GM23338 (cell line): ENCODE measurements around the gene CCDC12. TPM values are rescaled to one million over a fixed set of nuclear protein-coding genes. Genes with fewer than 3 reads are reported as not detected.

Experiments
- ATAC-seq: fragments of 200-7000 bp; cut with Tn5 transposase; 3 replicates; pipeline ENCODE4 v1.9.1; 2020
- DNase-seq: peaks from one replicate; pipeline ENCODE4 v3.0.0-alpha.2; 2015; ENCODE audit warnings: low spot score
- H2AFZ ChIP-seq: fragments of 200-600 bp; sonication (generic); 2 replicates; pipeline ENCODE4 v1.8.0; 2016; ENCODE audit warnings: antibody characterized with exemption, mild to moderate bottlenecking, moderate library complexity
- H3F3A ChIP-seq: fragments of 200-600 bp; sonication (generic); replicated peaks from 2 replicates; pipeline ENCODE4 v1.8.0; 2017; ENCODE audit warnings: antibody characterized with exemption, mixed run types, low read depth
- H3K27ac ChIP-seq: fragments of 200-600 bp; sonication (generic); 2 replicates; pipeline ENCODE4 v1.6.1; 2016; ENCODE audit warnings: low read depth
- H3K27me3 ChIP-seq: fragments of 200-600 bp; sonication (generic); 2 replicates; pipeline ENCODE4 v1.8.0; 2016; ENCODE audit warnings: mild to moderate bottlenecking, mixed run types, moderate library complexity; ENCODE audit not compliant: insufficient read depth
- H3K36me3 ChIP-seq: fragments of 200-600 bp; sonication (generic); 2 replicates; pipeline ENCODE4 v1.8.0; 2016; ENCODE audit warnings: mild to moderate bottlenecking; ENCODE audit not compliant: insufficient read depth
- H3K4me1 ChIP-seq: fragments of 200-600 bp; sonication (generic); 2 replicates; pipeline ENCODE4 v1.8.0; 2016; ENCODE audit warnings: mild to moderate bottlenecking, moderate library complexity; ENCODE audit not compliant: insufficient read depth
- H3K4me2 ChIP-seq: fragments of 200-600 bp; sonication (generic); 2 replicates; pipeline ENCODE4 v1.7.1; 2017; ENCODE audit warnings: mixed run types
- H3K4me3 ChIP-seq: fragments of 200-600 bp; sonication (generic); 2 replicates; pipeline ENCODE4 v1.6.1; 2016; ENCODE audit warnings: mixed run types
- H3K79me2 ChIP-seq: fragments of 200-600 bp; sonication (generic); replicated peaks from 2 replicates; pipeline ENCODE4 v1.8.0; 2017; ENCODE audit warnings: mild to moderate bottlenecking; ENCODE audit not compliant: insufficient read depth
- H3K9me2 ChIP-seq: fragments of 200-600 bp; sonication (generic); 2 replicates; pipeline ENCODE4 v1.8.0; 2017; ENCODE audit not compliant: insufficient read depth
- H4K20me1 ChIP-seq: fragments of 200-600 bp; sonication (generic); replicated peaks from 2 replicates; pipeline ENCODE4 v1.8.0; 2017; ENCODE audit warnings: mild to moderate bottlenecking; ENCODE audit not compliant: insufficient read depth
- H3K27ac Mint-ChIP-seq: 2 replicates; pipeline ENCODE4 v1.8.0; 2020; ENCODE audit warnings: inconsistent platforms, mild to moderate bottlenecking, moderate library complexity, mixed read lengths
- H3K27me3 Mint-ChIP-seq: 3 replicates; pipeline ENCODE4 v1.8.0; 2022; ENCODE audit warnings: low read depth, mild to moderate bottlenecking, moderate library complexity, mixed read lengths, inconsistent platforms; ENCODE audit not compliant: insufficient read depth, poor library complexity
- H3K36me3 Mint-ChIP-seq: 3 replicates; pipeline ENCODE4 v1.8.0; 2021; ENCODE audit warnings: low read depth, mild to moderate bottlenecking, inconsistent platforms, moderate library complexity, mixed read lengths
- H3K4me1 Mint-ChIP-seq: 3 replicates; pipeline ENCODE4 v1.8.0; 2020; ENCODE audit warnings: mild to moderate bottlenecking, inconsistent platforms, mixed read lengths
- H3K4me3 Mint-ChIP-seq: 3 replicates; pipeline ENCODE4 v1.8.0; 2021; ENCODE audit warnings: moderate library complexity, mild to moderate bottlenecking, inconsistent platforms, mixed read lengths
- H3K9me3 Mint-ChIP-seq: 3 replicates; pipeline ENCODE4 v1.8.0; 2020; ENCODE audit warnings: moderate library complexity, mild to moderate bottlenecking, inconsistent platforms, mixed read lengths
- CREB1 ChIP-seq: fragments of 250-450 bp; sonication (Bioruptor Pico); IDR thresholded peaks from 2 replicates; pipeline ENCODE4 v1.5.0; 2020; ENCODE audit warnings: low read depth, mild to moderate bottlenecking, moderate library complexity
- CTCF ChIP-seq, 2 experiments: fragments of 200-600 bp in 1 of 2; sonication (generic) in 1 of 2; conservative IDR thresholded peaks; 2 replicates each; pipeline versions ENCODE4 v1.5.1 to v1.6.1; 2016 to 2017; ENCODE audit warnings: antibody characterized with exemption in 2 of 2, low read depth in 2 of 2, mild to moderate bottlenecking in 2 of 2, moderate library complexity in 1 of 2
- EZH2 ChIP-seq: fragments of 200-600 bp; sonication (generic); IDR thresholded peaks from one replicate; pipeline ENCODE4 v1.8.0; 2017; ENCODE audit warnings: antibody characterized with exemption, mild to moderate bottlenecking, low read depth; ENCODE audit not compliant: unreplicated experiment
- EZH2phosphoT487 ChIP-seq: fragments of 200-600 bp; sonication (generic); IDR thresholded peaks from one replicate; pipeline ENCODE4 v1.8.1; 2018; ENCODE audit warnings: antibody characterized with exemption; ENCODE audit not compliant: unreplicated experiment
- JUNB ChIP-seq: IDR thresholded peaks from one replicate; pipeline ENCODE4 v1.6.1; 2016; ENCODE audit warnings: antibody characterized with exemption; ENCODE audit not compliant: unreplicated experiment
- NANOG ChIP-seq: IDR thresholded peaks from 2 replicates; pipeline ENCODE4 v1.6.1; 2016; ENCODE audit warnings: antibody characterized with exemption, borderline replicate concordance
- POLR2AphosphoS5 ChIP-seq: IDR thresholded peaks from 2 replicates; pipeline ENCODE4 v1.6.1; 2016; ENCODE audit warnings: antibody characterized with exemption, low read depth
- STAT1 ChIP-seq: IDR thresholded peaks from one replicate; pipeline ENCODE4 v1.6.1; 2016; ENCODE audit warnings: antibody characterized with exemption; ENCODE audit not compliant: unreplicated experiment
- ZNF331 ChIP-seq: fragments of 250-450 bp; sonication (Bioruptor Pico); IDR thresholded peaks from 2 replicates; pipeline ENCODE4 v1.5.0; 2020; ENCODE audit warnings: low read depth, mild to moderate bottlenecking, moderate library complexity
- polyA plus RNA-seq: library from polyadenylated mRNA; unstranded; fragments of >200 nt; fragmentation: Nextera tagmentation; extraction: Ambion mirVana; gene quantifications from 2 replicates; pipeline ENCODE4 v1.2.1, GENCODE V29; 2016
- total RNA-seq: library from RNA; depleted of rRNA; stranded (reverse); fragments of >200 nt; shearing (Covaris generic); gene quantifications from 2 replicates; pipeline ENCODE4 v1.2.3, GENCODE V29; 2014
- TF ChIP-seq, protein P1 (sequence below): IDR thresholded peaks from 2 replicates; pipeline ENCODE4 v1.6.1; 2016; ENCODE audit warnings: antibody characterized with exemption
- TF ChIP-seq, protein P2 (sequence below): fragments of 250-450 bp; sonication (Bioruptor Pico); IDR thresholded peaks from 2 replicates; pipeline ENCODE4 v1.5.0; 2020; ENCODE audit warnings: mild to moderate bottlenecking, moderate library complexity

Gene CCDC12
- total and polyA plus RNA-seq, 2 experiments from 2014 or later = 42.9 to 133 TPM

DNA sequence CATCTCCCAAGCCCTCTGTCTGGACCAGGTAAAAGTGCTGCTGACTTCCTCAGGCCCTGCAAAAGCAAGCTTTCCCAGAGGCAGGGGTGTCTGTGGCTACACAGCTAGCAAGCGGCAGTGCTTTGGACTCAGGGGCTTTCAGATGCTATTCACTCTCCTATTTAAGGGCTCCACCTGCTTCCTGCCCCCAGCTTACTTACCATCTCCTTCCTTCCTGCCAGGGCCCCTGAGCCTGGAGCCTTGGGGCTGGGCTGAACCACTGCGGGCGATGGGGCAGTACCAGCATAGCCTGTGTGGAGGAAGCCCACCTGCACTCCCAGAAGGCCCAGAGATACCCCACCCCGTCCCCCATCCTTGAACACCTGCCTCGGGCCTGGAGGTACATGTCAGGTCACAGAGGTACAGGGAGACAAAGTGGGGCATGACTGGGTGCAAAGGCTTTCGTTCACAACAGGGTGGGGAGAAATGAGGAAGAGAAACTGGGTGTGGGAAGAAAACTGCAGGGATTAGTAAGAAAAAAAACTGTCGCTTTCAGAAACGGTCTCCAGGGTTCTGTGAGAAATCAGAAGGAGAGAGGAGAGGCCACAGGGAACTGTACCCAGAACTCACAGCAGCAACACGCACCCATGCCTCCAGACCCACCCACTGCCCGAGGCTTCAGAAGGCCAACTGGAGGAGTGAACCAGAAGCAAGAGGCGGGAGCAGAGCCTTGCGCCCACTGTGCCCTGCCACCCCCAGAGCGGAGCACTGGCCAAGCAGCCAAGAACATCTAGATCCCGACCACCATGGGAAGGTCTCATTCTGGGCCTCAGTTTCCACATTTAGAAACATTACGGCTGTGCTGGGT, 49.5 kb downstream of the CCDC12 start:
- H3K27ac ChIP-seq = no peak overlapping the region
- H3K79me2 ChIP-seq = peaks cover 37% of the 10 kb centered on the region
- 0 out of 2 replicates have a peak, but pooled peaks cover 3% of the 10 kb centered on the region for H3K36me3 ChIP-seq

DNA sequence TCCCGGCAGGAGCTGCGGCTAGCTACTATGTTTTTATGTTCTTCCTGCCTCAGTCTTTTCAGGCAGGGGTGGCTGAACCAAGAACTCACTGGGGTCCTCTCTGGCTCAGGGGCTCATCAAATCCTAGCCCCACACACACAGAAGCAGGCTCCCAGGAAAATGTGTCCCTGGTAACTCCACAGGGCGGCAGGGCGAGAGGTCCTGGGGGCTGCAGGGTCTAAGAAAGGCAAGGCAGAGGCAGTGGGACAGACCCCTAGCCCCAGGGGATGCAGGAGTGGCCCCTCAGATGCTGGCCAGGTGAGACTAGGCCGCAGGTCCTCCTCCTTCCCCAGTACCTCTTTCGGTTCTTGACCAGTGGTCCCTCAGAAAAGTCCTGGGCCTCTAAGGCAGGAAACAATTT, 50.1 kb downstream of the CCDC12 start:
- Histone ChIP-seq H3K27me3 (no peaks in the 10 kb centered on the region), H3K36me3 (peaks cover 6% of the 10 kb centered on the region; the same call in 1 of the 2 replicates), H3K4me3 (no peak overlapping the region), H3F3A (0 out of 2 replicates have a peak, but pooled peaks cover 13% of the 10 kb centered on the region), H3K79me2 (peaks cover 31% of the 10 kb centered on the region), H3K9me2 (no peaks in the 10 kb centered on the region), H2AFZ (no peak overlapping the region), H3K4me2 (no peak overlapping the region), H4K20me1 (peaks cover 19% of the 10 kb centered on the region), H3K27ac (no peak overlapping the region), H3K4me1 (no peaks in the 10 kb centered on the region)
- Mint-ChIP-seq H3K4me1 (peaks cover 9% of the 10 kb centered on the region; the same call in 2 of the 3 replicates), H3K36me3 (peaks cover 30% of the 10 kb centered on the region), H3K9me3 (no peaks in the 10 kb centered on the region), H3K27ac (no peak overlapping the region), H3K27me3 (peaks cover 7% of the 10 kb centered on the region), H3K4me3 (no peak overlapping the region)
- DNase-seq (no peak), ATAC-seq (no peak)
- TF ChIP-seq, protein P1, sequence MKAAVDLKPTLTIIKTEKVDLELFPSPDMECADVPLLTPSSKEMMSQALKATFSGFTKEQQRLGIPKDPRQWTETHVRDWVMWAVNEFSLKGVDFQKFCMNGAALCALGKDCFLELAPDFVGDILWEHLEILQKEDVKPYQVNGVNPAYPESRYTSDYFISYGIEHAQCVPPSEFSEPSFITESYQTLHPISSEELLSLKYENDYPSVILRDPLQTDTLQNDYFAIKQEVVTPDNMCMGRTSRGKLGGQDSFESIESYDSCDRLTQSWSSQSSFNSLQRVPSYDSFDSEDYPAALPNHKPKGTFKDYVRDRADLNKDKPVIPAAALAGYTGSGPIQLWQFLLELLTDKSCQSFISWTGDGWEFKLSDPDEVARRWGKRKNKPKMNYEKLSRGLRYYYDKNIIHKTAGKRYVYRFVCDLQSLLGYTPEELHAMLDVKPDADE = no peak
- no peak for TF ChIP-seq EZH2
- no peak for TF ChIP-seq STAT1
- TF ChIP-seq JUNB = no peak
- TF ChIP-seq, protein P2, sequence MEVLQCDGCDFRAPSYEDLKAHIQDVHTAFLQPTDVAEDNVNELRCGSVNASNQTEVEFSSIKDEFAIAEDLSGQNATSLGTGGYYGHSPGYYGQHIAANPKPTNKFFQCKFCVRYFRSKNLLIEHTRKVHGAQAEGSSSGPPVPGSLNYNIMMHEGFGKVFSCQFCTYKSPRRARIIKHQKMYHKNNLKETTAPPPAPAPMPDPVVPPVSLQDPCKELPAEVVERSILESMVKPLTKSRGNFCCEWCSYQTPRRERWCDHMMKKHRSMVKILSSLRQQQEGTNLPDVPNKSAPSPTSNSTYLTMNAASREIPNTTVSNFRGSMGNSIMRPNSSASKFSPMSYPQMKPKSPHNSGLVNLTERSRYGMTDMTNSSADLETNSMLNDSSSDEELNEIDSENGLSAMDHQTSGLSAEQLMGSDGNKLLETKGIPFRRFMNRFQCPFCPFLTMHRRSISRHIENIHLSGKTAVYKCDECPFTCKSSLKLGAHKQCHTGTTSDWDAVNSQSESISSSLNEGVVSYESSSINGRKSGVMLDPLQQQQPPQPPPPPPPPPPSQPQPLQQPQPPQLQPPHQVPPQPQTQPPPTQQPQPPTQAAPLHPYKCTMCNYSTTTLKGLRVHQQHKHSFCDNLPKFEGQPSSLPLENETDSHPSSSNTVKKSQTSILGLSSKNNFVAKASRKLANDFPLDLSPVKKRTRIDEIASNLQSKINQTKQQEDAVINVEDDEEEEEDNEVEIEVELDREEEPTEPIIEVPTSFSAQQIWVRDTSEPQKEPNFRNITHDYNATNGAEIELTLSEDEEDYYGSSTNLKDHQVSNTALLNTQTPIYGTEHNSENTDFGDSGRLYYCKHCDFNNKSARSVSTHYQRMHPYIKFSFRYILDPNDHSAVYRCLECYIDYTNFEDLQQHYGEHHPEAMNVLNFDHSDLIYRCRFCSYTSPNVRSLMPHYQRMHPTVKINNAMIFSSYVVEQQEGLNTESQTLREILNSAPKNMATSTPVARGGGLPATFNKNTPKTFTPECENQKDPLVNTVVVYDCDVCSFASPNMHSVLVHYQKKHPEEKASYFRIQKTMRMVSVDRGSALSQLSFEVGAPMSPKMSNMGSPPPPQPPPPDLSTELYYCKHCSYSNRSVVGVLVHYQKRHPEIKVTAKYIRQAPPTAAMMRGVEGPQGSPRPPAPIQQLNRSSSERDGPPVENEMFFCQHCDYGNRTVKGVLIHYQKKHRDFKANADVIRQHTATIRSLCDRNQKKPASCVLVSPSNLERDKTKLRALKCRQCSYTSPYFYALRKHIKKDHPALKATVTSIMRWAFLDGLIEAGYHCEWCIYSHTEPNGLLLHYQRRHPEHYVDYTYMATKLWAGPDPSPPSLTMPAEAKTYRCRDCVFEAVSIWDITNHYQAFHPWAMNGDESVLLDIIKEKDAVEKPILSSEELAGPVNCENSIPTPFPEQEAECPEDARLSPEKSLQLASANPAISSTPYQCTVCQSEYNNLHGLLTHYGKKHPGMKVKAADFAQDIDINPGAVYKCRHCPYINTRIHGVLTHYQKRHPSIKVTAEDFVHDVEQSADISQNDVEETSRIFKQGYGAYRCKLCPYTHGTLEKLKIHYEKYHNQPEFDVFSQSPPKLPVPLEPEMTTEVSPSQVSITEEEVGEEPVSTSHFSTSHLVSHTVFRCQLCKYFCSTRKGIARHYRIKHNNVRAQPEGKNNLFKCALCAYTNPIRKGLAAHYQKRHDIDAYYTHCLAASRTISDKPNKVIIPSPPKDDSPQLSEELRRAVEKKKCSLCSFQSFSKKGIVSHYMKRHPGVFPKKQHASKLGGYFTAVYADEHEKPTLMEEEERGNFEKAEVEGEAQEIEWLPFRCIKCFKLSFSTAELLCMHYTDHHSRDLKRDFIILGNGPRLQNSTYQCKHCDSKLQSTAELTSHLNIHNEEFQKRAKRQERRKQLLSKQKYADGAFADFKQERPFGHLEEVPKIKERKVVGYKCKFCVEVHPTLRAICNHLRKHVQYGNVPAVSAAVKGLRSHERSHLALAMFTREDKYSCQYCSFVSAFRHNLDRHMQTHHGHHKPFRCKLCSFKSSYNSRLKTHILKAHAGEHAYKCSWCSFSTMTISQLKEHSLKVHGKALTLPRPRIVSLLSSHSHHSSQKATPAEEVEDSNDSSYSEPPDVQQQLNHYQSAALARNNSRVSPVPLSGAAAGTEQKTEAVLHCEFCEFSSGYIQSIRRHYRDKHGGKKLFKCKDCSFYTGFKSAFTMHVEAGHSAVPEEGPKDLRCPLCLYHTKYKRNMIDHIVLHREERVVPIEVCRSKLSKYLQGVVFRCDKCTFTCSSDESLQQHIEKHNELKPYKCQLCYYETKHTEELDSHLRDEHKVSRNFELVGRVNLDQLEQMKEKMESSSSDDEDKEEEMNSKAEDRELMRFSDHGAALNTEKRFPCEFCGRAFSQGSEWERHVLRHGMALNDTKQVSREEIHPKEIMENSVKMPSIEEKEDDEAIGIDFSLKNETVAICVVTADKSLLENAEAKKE (CRISPR knock-in tag) = no peak
- no peak for TF ChIP-seq CTCF (conservative IDR thresholded peaks at IDR 0.05; ENCODE audit: low read depth in 2 of 2)
- no peak for TF ChIP-seq EZH2phosphoT487
- TF ChIP-seq NANOG = no peak
- no peak for TF ChIP-seq CREB1 (CRISPR knock-in tag)
- TF ChIP-seq POLR2AphosphoS5 = no peak

More for the DNA sequence above, 49.5 kb downstream of the CCDC12 start:
- no peak overlapping the region for H3K4me3 ChIP-seq
- H4K20me1 ChIP-seq = peaks cover 26% of the 10 kb centered on the region
- ATAC-seq (no peak), DNase-seq (no peak)
- H3K4me3 Mint-ChIP-seq = no peak overlapping the region
- H3F3A ChIP-seq = 0 out of 2 replicates have a peak, but pooled peaks cover 13% of the 10 kb centered on the region
- peaks cover 15% of the 10 kb centered on the region; the same call in 2 of the 3 replicates for H3K4me1 Mint-ChIP-seq
- no peak overlapping the region for H2AFZ ChIP-seq
- H3K4me2 ChIP-seq = no peak overlapping the region
- no peaks in the 10 kb centered on the region for H3K27me3 ChIP-seq
- H3K36me3 Mint-ChIP-seq = peaks cover 25% of the 10 kb centered on the region
- H3K27ac Mint-ChIP-seq = no peak overlapping the region
- TF ChIP-seq ZNF331 (CRISPR knock-in tag) (no peak), NANOG (no peak)
- peaks cover 7% of the 10 kb centered on the region for H3K27me3 Mint-ChIP-seq
- H3K9me3 Mint-ChIP-seq = no peaks in the 10 kb centered on the region
- no peaks in the 10 kb centered on the region for H3K4me1 ChIP-seq
- no peaks in the 10 kb centered on the region for H3K9me2 ChIP-seq
